ENCODE results near the gene DNLZ. TPM values are rescaled to one million over a fixed set of nuclear protein-coding genes. Genes with fewer than 3 reads are reported as not detected.

DNLZ gene
- 9.9 and 16.5 TPM in 2 replicates for total RNA-seq

GRCh38 chr9:136363106-136363948 is at the start of gene DNLZ:
DNLZ (minus strand) TSS chr9:136363744; CDS start chr9:136363714, 30 bp downstream.

GRCh38 chr9:136410500-136411287 is 47.1 kb upstream of the DNLZ start, which contains the start of the genes ENTR1 and PMPCA:
ENTR1 (minus strand) TSS chr9:136410614; CDS start chr9:136410397, 217 bp downstream.
PMPCA (plus strand) TSS chr9:136410658; CDS start chr9:136410669, 11 bp downstream.

GRCh38 chr9:136400038-136400834 is 36.7 kb upstream of the DNLZ start, which contains the start of gene SNAPC4:
SNAPC4 (minus strand) TSS chr9:136400170; CDS start chr9:136398428, 1,742 bp downstream.

DNA sequence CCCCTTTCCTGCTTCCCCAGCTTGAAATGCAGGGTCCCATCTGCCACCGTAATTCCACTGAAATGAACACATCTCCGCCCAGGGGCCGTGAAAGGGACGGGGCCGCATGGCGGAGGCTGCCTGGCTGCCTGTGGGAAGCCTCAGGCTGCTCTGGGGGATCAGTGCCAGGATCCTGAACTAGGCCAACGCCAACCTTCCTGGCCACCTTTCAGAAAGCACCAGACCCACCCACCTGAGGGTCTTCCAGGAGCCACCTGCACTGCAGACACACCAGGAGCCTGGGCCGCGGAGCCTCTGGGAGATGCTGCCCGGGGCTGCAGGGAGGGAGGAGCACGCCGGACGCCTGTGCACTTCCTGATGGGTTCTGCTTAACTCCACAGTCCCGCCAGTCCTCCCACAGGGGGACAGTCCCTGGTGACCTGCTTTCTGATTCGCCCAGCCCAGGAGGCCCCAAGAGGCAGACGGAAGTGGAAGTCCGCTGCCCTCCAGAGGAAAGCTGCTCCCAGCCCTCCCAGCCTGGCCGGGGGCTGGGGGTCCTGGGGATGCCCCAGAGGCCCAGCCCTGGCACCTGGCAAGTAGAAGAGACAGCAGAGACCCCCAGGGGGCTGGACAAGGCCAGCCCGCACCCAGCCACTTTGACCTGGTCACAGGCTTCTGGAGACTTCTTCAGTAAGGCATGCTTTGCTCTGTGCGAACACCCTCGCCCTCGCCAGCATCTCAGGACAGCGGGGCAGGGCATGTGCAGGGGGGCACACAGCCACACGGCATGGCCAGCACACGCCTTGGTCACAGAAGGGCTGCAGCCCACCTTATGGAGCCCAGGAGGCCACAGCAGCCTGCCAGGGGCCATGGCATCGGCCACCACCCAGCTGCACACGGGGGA is 10.0 kb upstream of the DNLZ start, which contains the start of gene CARD9:
TSS of gene CARD9 (minus strand) at position 370 of the 883 bp plus-strand sequence. CDS start 1,591 bp downstream, outside the sequence.

DNA sequence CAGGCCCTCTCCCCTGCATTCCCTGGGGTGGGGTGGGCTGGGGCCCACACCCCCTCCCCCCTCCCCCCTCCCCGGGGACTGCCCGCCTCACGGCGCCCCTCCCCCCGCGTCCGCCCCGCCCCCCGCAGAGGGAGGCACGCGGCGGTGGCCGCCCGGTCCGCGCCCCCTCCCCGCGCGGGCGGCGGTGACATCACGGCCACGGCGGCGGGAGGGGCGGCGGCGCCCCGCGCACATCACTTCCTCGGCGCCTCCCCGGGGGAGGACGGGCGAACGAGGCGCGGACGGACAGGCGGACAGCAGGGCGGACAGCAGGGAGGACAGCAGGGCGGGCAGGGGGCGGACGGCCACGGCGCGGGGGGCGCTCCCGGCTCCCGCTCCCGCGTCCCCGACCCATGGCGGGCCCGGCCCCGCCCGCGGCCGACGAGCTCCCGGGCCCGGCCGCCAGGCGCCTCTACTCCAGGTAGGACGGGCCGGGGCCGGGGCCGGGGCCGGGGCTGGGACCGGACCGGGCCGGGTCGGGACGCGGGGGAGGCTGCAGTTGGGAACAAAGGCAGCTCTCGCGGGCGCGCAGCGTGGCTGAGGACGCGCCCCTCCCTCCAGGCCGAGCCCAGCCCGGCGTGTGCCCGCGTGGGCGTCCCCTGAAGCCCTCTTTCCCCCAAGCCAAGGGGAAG is 36.1 kb downstream of the DNLZ start, which contains the start of gene GPSM1:
TSS of gene GPSM1 (plus strand) at position 236 of the 671 bp plus-strand sequence. CDS start at position 393, 157 bp downstream.

Other genes with a start within 250 kb of the DNLZ start
- 38.2 and 42.3 TPM in 2 replicates for gene TMEM250, start 244.9 kb downstream of the DNLZ start, total RNA-seq
- not detected in 2 replicates for gene LHX3, start 158.6 kb downstream of the DNLZ start, total RNA-seq
- 8.6 and 9.9 TPM in 2 replicates for gene QSOX2, start 117.9 kb downstream of the DNLZ start, total RNA-seq
- under 0.01 TPM in 2 replicates for gene CCDC187, start 59.6 kb downstream of the DNLZ start, total RNA-seq
- 41.7 and 50.7 TPM in 2 replicates for gene GPSM1, start 36.2 kb downstream of the DNLZ start, total RNA-seq
- gene CARD9, start 9.9 kb upstream of the DNLZ start, total RNA-seq = 2.6 and 4.1 TPM in 2 replicates
- gene SNAPC4, start 36.4 kb upstream of the DNLZ start, total RNA-seq = 4.9 and 6.5 TPM in 2 replicates
- 22.9 and 24.6 TPM in 2 replicates for gene ENTR1, start 46.9 kb upstream of the DNLZ start, total RNA-seq
- gene PMPCA, start 46.9 kb upstream of the DNLZ start, total RNA-seq = 31.4 and 37.7 TPM in 2 replicates
- 5.2 and 5.3 TPM in 2 replicates for gene INPP5E, start 76.1 kb upstream of the DNLZ start, total RNA-seq
- gene SEC16A, start 119.3 kb upstream of the DNLZ start, total RNA-seq = 18.2 and 24.9 TPM in 2 replicates
- gene NOTCH1, start 182.3 kb upstream of the DNLZ start, total RNA-seq = 23.5 and 39.6 TPM in 2 replicates

Measured in aortic smooth muscle cell (primary cell).